Brain microvascular endothelial cell (primary cell): ENCODE data around the gene PM20D2.

ENCODE experiments used
- DNase-seq: peaks from one replicate; pipeline ENCODE4 v3.0.0-alpha.2; 2020
- H3K27ac ChIP-seq: fragments of 250-450 bp; sonication (Bioruptor Pico); 2 replicates; pipeline ENCODE4 v1.5.1; 2020; ENCODE audit warnings: mild to moderate bottlenecking, moderate library complexity
- H3K27me3 ChIP-seq: fragments of 250-450 bp; sonication (Bioruptor Pico); replicated peaks from 2 replicates; pipeline ENCODE4 v1.5.1; 2020; ENCODE audit warnings: mild to moderate bottlenecking
- H3K36me3 ChIP-seq: fragments of 250-450 bp; sonication (Bioruptor Pico); replicated peaks from 2 replicates; pipeline ENCODE4 v1.5.1; 2020; ENCODE audit warnings: mild to moderate bottlenecking
- H3K4me3 ChIP-seq: 2 replicates; pipeline ENCODE4 v1.5.1; 2011; ENCODE audit warnings: low read depth, mild to moderate bottlenecking, control low read depth, low read length, moderate library complexity
- CTCF ChIP-seq: IDR thresholded peaks from 2 replicates; pipeline ENCODE4 v1.5.1; 2011; ENCODE audit warnings: low read depth, mild to moderate bottlenecking, moderate library complexity, low read length, control low read depth, inconsistent platforms; ENCODE audit errors: missing control alignments
- in situ Hi-C: cut with HindIII; loops from 2 replicates; pipeline ENCODE4 v1.10.0; 2017; ENCODE audit warnings: low sequenced_read_pairs, low pct_ligation_motif_present

The PM20D2 gene

GRCh38 chr6:89162047-89162371 lies 16.2 kb downstream of the PM20D2 start:
- in situ Hi-C loops, result no loop called here
- no peak overlapping the region for H3K27ac ChIP-seq
- DNase-seq, result no peak
- no peaks in the 10 kb centered on the region for H3K36me3 ChIP-seq
- TF ChIP-seq CTCF, result no peak
- no peak overlapping the region for H3K4me3 ChIP-seq
- H3K27me3 ChIP-seq, result no peaks in the 10 kb centered on the region

DNA sequence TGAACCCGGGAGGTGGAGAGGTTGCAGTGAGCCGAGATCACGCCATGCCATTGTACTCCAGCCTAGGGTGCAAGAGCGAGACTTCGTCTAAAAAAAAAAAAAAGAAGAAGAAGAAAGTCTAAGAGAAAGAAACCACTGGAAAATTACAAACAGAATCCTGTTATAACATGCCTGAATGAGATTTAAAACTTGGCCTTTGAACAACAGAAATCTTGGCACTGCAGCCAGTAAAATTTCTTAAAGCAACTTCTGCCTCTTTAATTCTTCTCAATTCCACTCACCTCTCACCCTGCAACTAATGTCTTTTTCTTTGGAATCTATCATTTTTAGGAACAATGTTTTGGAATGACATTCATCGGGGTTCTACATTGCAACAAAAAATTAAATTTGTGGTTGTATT lies 26.3 kb downstream of the PM20D2 start:
- Histone ChIP-seq H3K27ac (no peak overlapping the region), H3K27me3 (no peaks in the 10 kb centered on the region), H3K4me3 (no peak overlapping the region), H3K36me3 (no peaks in the 10 kb centered on the region)
- no peak for DNase-seq
- in situ Hi-C loops, result no loop called here
- TF ChIP-seq CTCF, result no peak

DNA sequence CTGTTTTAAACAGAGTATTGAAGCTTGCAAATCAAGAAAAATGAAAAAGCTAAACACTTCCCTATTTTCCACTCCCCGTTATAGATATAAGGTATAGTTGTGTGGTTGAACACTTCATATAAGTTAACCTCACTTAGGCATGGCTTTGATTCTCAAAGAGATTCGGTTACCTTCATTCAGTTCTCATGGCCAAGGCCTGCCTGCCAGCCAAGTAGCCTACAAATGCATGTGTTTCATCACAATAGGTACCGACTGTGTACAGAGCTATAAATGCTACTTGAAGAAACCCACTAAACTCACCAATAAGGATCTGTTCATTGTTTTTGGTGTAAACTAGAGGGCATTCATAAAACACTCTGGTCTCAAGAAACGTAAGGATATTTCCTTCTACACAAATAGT lies 27.8 kb downstream of the PM20D2 start:
- in situ Hi-C loops, result no loop called here
- no peak for DNase-seq
- Histone ChIP-seq H3K27ac (no peak overlapping the region), H3K4me3 (no peak overlapping the region), H3K27me3 (no peaks in the 10 kb centered on the region), H3K36me3 (no peaks in the 10 kb centered on the region)
- no peak for TF ChIP-seq CTCF

- Histone ChIP-seq H3K36me3 (no peaks in the 10 kb centered on the region), H3K27me3 (no peaks in the 10 kb centered on the region), H3K4me3 (no peak overlapping the region), H3K27ac (no peak overlapping the region)
- in situ Hi-C loops, result no loop called here
- no peak for TF ChIP-seq CTCF
- no peak for DNase-seq
Observed at GRCh38 chr6:89180112-89180511, 34.3 kb downstream of the PM20D2 start.

- no peak for TF ChIP-seq CTCF
- H3K27me3 ChIP-seq, result no peaks in the 10 kb centered on the region
- H3K27ac ChIP-seq, result no peak overlapping the region
- no peaks in the 10 kb centered on the region for H3K36me3 ChIP-seq
- in situ Hi-C loops, result no loop called here
- H3K4me3 ChIP-seq, result no peak overlapping the region
- no peak for DNase-seq
Observed at GRCh38 chr6:89180971-89181370, 35.1 kb downstream of the PM20D2 start.

DNA sequence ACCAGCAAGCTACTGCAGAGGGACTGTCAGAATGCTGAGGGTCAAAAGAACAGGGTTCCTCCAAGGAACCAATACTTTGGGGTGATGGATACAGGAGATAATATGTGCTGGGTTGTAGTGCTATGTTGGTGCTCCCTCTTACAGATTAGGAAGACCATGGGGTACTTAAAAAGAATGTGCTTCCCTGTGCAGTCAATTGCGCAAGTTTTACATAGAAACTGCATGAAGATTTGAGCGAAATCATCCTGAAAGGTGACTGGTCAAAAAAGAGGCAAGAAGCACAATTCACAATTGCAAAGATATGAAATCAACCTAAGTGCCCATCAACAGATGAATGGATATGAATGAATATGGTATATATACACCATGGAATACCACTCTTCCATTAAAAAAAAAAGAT lies 37.4 kb downstream of the PM20D2 start:
- in situ Hi-C loops, result no loop called here
- no peak for DNase-seq

More for the DNA sequence above, 37.4 kb downstream of the PM20D2 start:
- H3K4me3 ChIP-seq, result no peak overlapping the region
- no peak for TF ChIP-seq CTCF
- no peak overlapping the region for H3K27ac ChIP-seq
- H3K36me3 ChIP-seq, result no peaks in the 10 kb centered on the region
- no peaks in the 10 kb centered on the region for H3K27me3 ChIP-seq
